WTC11 (cell line): ENCODE data around the gene LOX. TPM values are rescaled to one million over a fixed set of nuclear protein-coding genes. Genes with fewer than 3 reads are reported as not detected.

Source experiments
- ATAC-seq: fragments of 200-7000 bp; cut with Tn5 transposase; 2 replicates; pipeline ENCODE4 v1.10.0; 2021; ENCODE audit warnings: mild to moderate bottlenecking, moderate library complexity
- CTCF ChIA-PET: fragments of 300-600 bp; sonication (Branson Sonifier 250); formaldehyde crosslinking; loops from one replicate; lab custom pipeline; 2021; ENCODE audit warnings: antibody characterized with exemption; lab: Charles Lee
- POLR2A ChIA-PET: fragments of 350-600 bp; sonication (Branson Sonifier 250); formaldehyde crosslinking; loops from one replicate; lab custom pipeline; 2021; ENCODE audit warnings: antibody characterized with exemption; lab: Charles Lee
- DNase-seq: peaks from one replicate; pipeline ENCODE4 v3.0.0; 2021; ENCODE audit warnings: low spot score
- H3K27ac Mint-ChIP-seq: 2 replicates; pipeline ENCODE4 v1.8.0; 2021; ENCODE audit warnings: mixed read lengths
- H3K27me3 Mint-ChIP-seq: 2 replicates; pipeline ENCODE4 v1.8.0; 2021; ENCODE audit warnings: low read depth, mild to moderate bottlenecking, moderate library complexity, mixed read lengths
- H3K36me3 Mint-ChIP-seq: 2 replicates; pipeline ENCODE4 v1.8.0; 2021; ENCODE audit warnings: mixed read lengths
- H3K4me1 Mint-ChIP-seq: 2 replicates; pipeline ENCODE4 v1.8.0; 2022; ENCODE audit warnings: mixed read lengths
- H3K4me3 Mint-ChIP-seq: 2 replicates; pipeline ENCODE4 v1.8.0; 2021; ENCODE audit warnings: mild to moderate bottlenecking, moderate library complexity, mixed read lengths
- H3K9me3 Mint-ChIP-seq: 2 replicates; pipeline ENCODE4 v1.8.0; 2021; ENCODE audit warnings: mixed read lengths
- AR ChIP-seq: fragments of 250-450 bp; sonication (Bioruptor Pico); IDR thresholded peaks from 2 replicates; pipeline ENCODE4 v1.9.0; 2021; ENCODE audit warnings: mild to moderate bottlenecking
- ARID4B ChIP-seq: sonication (generic); formaldehyde crosslinking; IDR thresholded peaks from 2 replicates; pipeline ENCODE4 v1.8.0; 2023; ENCODE audit warnings: missing genetic modification reagents, mild to moderate bottlenecking, borderline replicate concordance
- FOXJ3 ChIP-seq: sonication (generic); formaldehyde crosslinking; IDR thresholded peaks from 2 replicates; pipeline ENCODE4 v1.9.0; 2021; ENCODE audit warnings: missing genetic modification reagents, mild to moderate bottlenecking, borderline replicate concordance
- GRHL2 ChIP-seq: fragments of 250-450 bp; sonication (Bioruptor Pico); IDR thresholded peaks from 2 replicates; pipeline ENCODE4 v1.8.0; 2022; ENCODE audit warnings: mild to moderate bottlenecking, moderate library complexity; ENCODE audit not compliant: insufficient replicate concordance, severe bottlenecking
- PRDM15 ChIP-seq: sonication (generic); formaldehyde crosslinking; IDR thresholded peaks from 2 replicates; pipeline ENCODE4 v1.8.0; 2022; ENCODE audit warnings: missing genetic modification reagents
- RELA ChIP-seq: sonication (generic); formaldehyde crosslinking; IDR thresholded peaks from 2 replicates; pipeline ENCODE4 v1.8.1; 2022; ENCODE audit warnings: missing genetic modification reagents, mild to moderate bottlenecking, borderline replicate concordance
- TCF7 ChIP-seq: sonication (generic); formaldehyde crosslinking; IDR thresholded peaks from 2 replicates; pipeline ENCODE4 v1.8.0; 2022; ENCODE audit warnings: mild to moderate bottlenecking, low read depth, missing genetic modification reagents, moderate library complexity
- TEAD1 ChIP-seq: sonication (generic); formaldehyde crosslinking; IDR thresholded peaks from 2 replicates; pipeline ENCODE4 v1.8.0; 2022; ENCODE audit warnings: mild to moderate bottlenecking, missing genetic modification reagents
- TEAD4 ChIP-seq: sonication (generic); formaldehyde crosslinking; IDR thresholded peaks from 2 replicates; pipeline ENCODE4 v1.8.0; 2022; ENCODE audit warnings: mild to moderate bottlenecking, missing genetic modification reagents
- TP53 ChIP-seq: sonication (generic); formaldehyde crosslinking; IDR thresholded peaks from 2 replicates; pipeline ENCODE4 v1.8.1; 2023; ENCODE audit warnings: mild to moderate bottlenecking, missing genetic modification reagents
- ZBTB21 ChIP-seq: sonication (generic); formaldehyde crosslinking; IDR thresholded peaks from 2 replicates; pipeline ENCODE4 v1.8.1; 2023; ENCODE audit warnings: mild to moderate bottlenecking, missing genetic modification reagents, borderline replicate concordance
- ZNF121 ChIP-seq: sonication (generic); formaldehyde crosslinking; IDR thresholded peaks from 2 replicates; pipeline ENCODE4 v1.8.0; 2023; ENCODE audit warnings: missing genetic modification reagents
- ZNF281 ChIP-seq: sonication (generic); formaldehyde crosslinking; IDR thresholded peaks from 2 replicates; pipeline ENCODE4 v1.8.0; 2023; ENCODE audit warnings: mild to moderate bottlenecking, missing genetic modification reagents
- total RNA-seq: library from RNA; stranded (reverse); gene quantifications from 3 replicates; pipeline ENCODE4 v1.2.3, GENCODE V29; 2021
- TF ChIP-seq, protein P1 (sequence below): fragments of 250-450 bp; sonication (Bioruptor Pico); IDR thresholded peaks from 2 replicates; pipeline ENCODE4 v1.9.0; 2021; ENCODE audit warnings: moderate library complexity, mild to moderate bottlenecking, inconsistent platforms, borderline replicate concordance
- TF ChIP-seq, protein P2 (sequence below): fragments of 250-450 bp; sonication (Bioruptor Pico); IDR thresholded peaks from 2 replicates; pipeline ENCODE4 v1.9.0; 2021; ENCODE audit warnings: mild to moderate bottlenecking

LOX gene
- total RNA-seq, 1 experiment from 2014 or later, result 1.3 TPM

DNA sequence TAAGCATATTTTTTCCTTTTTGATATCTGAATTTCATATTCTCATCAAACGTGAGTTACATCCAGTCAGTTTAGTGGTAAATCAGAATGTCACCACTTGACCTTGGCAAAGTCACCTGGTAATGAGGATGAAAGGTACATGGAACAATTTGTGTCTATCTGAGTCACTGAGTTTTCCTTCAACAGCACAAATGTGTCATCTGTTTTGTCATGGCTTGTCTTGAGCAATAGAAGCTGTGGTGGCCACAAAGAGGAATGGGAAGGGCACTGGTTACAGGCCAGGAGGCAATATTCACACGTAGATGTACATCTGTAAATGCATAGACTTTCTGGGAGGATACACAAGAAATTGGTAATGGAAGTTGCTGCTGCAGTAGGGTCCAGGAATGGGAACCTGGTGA lies 42.9 kb upstream of the LOX start:
- Mint-ChIP-seq H3K9me3 (no peaks in the 10 kb centered on the region), H3K36me3 (no peaks in the 10 kb centered on the region), H3K4me1 (peaks cover 28% of the 10 kb centered on the region), H3K27me3 (no peaks in the 10 kb centered on the region), H3K4me3 (no peak overlapping the region), H3K27ac (peak overlapping the region; percentile 46; the same call in 1 of the 2 replicates)
- ChIA-PET CTCF (interaction anchor here (0.9 to 1.3 kb wide), 3 partner anchors 19 to 36 kb away, joined by 3 to 4 read pairs (median 4); no protein-coding TSS in a partner anchor), POLR2A (no interaction called here)
- no peak for DNase-seq
- no peak for ATAC-seq
- TF ChIP-seq, protein P1, sequence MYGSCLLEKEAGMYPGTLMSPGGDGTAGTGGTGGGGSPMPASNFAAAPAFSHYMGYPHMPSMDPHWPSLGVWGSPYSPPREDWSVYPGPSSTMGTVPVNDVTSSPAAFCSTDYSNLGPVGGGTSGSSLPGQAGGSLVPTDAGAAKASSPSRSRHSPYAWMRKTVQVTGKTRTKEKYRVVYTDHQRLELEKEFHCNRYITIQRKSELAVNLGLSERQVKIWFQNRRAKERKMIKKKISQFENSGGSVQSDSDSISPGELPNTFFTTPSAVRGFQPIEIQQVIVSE (CRISPR knock-in tag), result no peak
- no peak for TF ChIP-seq TCF7 (CRISPR knock-in tag)
- TF ChIP-seq TEAD4 (CRISPR knock-in tag), result no peak
- no peak for TF ChIP-seq RELA (CRISPR knock-in tag)

DNA sequence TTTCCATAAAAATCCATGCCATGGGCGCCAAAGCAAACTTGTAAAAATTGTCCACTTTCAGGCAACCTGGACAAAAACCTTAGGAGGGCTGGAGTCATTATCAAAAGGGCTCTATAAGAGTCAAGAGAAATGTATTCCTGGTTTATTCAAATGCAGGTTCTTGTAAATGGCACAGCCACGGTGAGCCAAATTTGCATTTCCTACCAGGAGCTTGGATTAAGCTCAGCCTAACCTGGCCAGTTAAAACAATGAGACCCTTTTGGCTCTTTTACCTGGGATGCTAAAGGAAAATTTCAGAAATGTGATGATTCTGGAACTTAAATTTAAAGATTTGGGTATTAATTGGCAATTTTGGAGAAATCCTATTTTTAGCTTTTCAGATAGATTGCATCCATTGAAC lies 42.4 kb upstream of the LOX start:
- no peaks in the 10 kb centered on the region for H3K9me3 Mint-ChIP-seq
- H3K27ac Mint-ChIP-seq, result peak overlapping the region; percentile 58; the same call in 1 of the 2 replicates
- POLR2A ChIA-PET, result no interaction called here
- CTCF ChIA-PET, result interaction anchor here (0.5 to 1.0 kb wide), 2 partner anchors 33 to 36 kb away, joined by 4 to 6 read pairs; no protein-coding TSS in a partner anchor
- peaks cover 28% of the 10 kb centered on the region for H3K4me1 Mint-ChIP-seq
- DNase-seq, result no peak
- no peak for TF ChIP-seq PRDM15 (CRISPR knock-in tag)
- 0 out of 2 replicates have a peak, but pooled peaks have one; percentile 19 for TF ChIP-seq ZNF121 (CRISPR knock-in tag)
- TF ChIP-seq, all 79 proteins: peak for 1
- no peak overlapping the region for H3K4me3 Mint-ChIP-seq
- no peaks in the 10 kb centered on the region for H3K27me3 Mint-ChIP-seq
- ATAC-seq, result peak; percentile 87
- no peaks in the 10 kb centered on the region for H3K36me3 Mint-ChIP-seq

DNA sequence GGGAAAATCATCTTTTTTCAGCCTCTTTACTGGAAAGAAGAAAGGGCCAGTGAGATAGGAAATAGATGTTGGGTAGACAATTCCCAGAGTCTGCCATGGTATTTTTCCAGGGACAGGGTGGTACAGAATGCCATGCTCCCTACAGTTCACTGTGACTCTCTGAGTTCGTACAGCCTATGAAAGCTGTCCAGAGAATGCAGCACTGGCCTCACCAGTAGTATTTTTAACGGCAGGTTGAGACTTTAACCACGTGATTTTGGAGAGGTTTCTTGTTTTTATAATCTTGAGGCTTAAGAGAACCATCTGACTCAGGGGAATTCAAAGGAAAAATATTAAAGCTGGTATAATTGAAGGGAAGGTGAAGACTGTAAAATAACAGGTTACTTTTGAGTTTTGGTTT lies 41.1 kb upstream of the LOX start:
- no peaks in the 10 kb centered on the region for H3K27me3 Mint-ChIP-seq
- CTCF ChIA-PET, result interaction anchor here (0.7 kb wide), 1 partner anchor 37 kb away, joined by 3 read pairs; no protein-coding TSS in a partner anchor
- no peak overlapping the region for H3K4me3 Mint-ChIP-seq
- H3K36me3 Mint-ChIP-seq, result no peaks in the 10 kb centered on the region
- peaks cover 28% of the 10 kb centered on the region for H3K4me1 Mint-ChIP-seq
- DNase-seq, result no peak
- H3K27ac Mint-ChIP-seq, result no peak overlapping the region
- no peaks in the 10 kb centered on the region for H3K9me3 Mint-ChIP-seq
- no peak for ATAC-seq
- POLR2A ChIA-PET, result no interaction called here
- TF ChIP-seq ZNF281 (CRISPR knock-in tag) (no peak), ZBTB21 (no peak), AR (no peak), FOXJ3 (no peak), TP53 (CRISPR knock-in tag) (no peak), ARID4B (no peak), GRHL2 (no peak), TEAD1 (CRISPR knock-in tag) (no peak)
- TF ChIP-seq, protein P1 (CRISPR knock-in tag), result no peak
- TF ChIP-seq, protein P2, sequence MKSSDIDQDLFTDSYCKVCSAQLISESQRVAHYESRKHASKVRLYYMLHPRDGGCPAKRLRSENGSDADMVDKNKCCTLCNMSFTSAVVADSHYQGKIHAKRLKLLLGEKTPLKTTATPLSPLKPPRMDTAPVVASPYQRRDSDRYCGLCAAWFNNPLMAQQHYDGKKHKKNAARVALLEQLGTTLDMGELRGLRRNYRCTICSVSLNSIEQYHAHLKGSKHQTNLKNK (CRISPR knock-in tag), result no peak
